HEK293 (cell line): ENCODE results near the gene HIPK4.

ENCODE experiments used
- CTCF ChIP-seq: fragments of 450-650 bp; formaldehyde crosslinking; IDR thresholded peaks from 2 replicates; pipeline ENCODE4 v1.5.1; 2016; ENCODE audit warnings: missing biosample characterization, missing genetic modification characterization
- REST ChIP-seq: fragments of 450-650 bp; formaldehyde crosslinking; IDR thresholded peaks from 2 replicates; pipeline ENCODE4 v1.5.1; 2016; ENCODE audit warnings: missing biosample characterization, missing genetic modification characterization
- ZNF274 ChIP-seq, 2 experiments: fragments of 200-500 bp in 1 of 2; fragments of 450-650 bp in 1 of 2; sonication (Bioruptor generic) in 1 of 2; formaldehyde crosslinking in 1 of 2; IDR thresholded peaks; 2 replicates each; pipeline versions ENCODE4 v1.5.1 to v1.6.1; 2014 to 2016; ENCODE audit warnings: borderline replicate concordance in 1 of 2, inconsistent platforms in 1 of 2, low read length in 1 of 2, missing biosample characterization in 1 of 2, missing genetic modification characterization in 1 of 2

DNA sequence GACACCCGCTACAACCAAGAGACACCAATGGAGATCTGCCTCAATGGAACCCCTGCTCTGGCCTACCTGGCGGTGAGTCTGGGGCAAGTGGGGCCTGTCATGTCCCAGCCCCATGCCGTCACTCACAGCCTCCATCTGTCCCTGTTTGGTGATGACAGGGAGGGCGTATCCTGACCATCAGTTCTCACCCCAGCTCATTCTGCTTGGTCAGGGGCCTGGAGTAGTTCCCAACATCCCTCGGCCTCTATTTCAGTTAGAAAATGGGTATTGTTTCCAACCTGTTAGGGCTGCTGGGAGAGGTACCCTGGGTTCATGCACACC, 18.2 kb downstream of the HIPK4 start:
- TF ChIP-seq CTCF (tag by site-specific recombination) (no peak), ZNF274 (IDR thresholded peaks at IDR 0.05; ENCODE audit: low read length) (no peak), ZNF274 (tag by site-specific recombination; IDR thresholded peaks at IDR 0.05; ENCODE audit: borderline replicate concordance) (no peak), REST (tag by site-specific recombination) (no peak)
